GM21529 (cell line): ENCODE results near the gene B3GLCT.
"Not testable (repeated sequence)": the region's sequence is repeated elsewhere in the genome, so short reads cannot be mapped to it uniquely, and the experiment has no call there.

Experiments used
- ATAC-seq: cut with Tn5 transposase; IDR thresholded peaks from one replicate; pipeline ENCODE4 v1.9.1; 2021; ENCODE audit not compliant: unreplicated experiment

The B3GLCT gene

DNA sequence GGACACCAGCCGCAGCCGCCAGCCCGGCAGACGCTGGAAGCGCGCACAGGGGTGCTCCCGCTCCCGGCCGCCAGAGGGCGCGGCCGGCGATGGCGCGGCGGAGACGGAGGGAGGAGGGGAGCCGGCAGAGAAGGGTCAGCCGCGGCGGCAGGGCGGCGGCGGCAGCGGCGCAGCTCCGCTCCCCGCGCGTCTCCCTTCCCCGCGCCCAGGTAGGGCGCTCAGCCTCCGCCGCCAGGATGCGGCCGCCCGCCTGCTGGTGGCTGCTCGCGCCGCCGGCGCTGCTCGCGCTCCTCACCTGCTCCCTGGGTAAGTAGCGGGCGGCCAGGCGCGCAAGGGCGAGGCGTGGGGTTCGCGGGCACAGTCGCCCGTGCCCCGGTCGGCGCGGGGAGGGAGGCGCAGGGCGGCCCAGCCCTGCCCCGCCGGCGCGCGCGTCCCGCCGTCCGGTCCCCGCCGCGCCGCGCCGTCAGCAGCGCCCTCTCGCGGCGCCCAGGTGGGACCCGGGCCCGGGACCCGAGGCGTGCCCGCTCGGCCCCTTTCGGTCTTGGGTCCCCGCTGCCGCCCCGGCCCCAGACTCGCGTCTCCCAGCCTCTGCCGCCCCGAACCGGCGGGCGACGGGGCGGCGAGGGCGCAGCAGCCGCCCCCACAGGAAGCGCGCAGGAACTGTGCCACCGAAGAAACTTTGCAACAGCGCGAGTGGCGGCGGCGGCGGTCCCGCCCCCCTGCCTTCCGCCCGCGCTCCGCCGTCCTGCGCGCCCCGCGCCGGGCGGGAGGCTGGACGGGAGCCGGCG, at the start of gene B3GLCT:
Gene B3GLCT (plus strand): TSS at position 127 of the 788 bp plus-strand sequence. CDS start 110 bp downstream, at position 237.
- peak; percentile 84 for ATAC-seq

DNA sequence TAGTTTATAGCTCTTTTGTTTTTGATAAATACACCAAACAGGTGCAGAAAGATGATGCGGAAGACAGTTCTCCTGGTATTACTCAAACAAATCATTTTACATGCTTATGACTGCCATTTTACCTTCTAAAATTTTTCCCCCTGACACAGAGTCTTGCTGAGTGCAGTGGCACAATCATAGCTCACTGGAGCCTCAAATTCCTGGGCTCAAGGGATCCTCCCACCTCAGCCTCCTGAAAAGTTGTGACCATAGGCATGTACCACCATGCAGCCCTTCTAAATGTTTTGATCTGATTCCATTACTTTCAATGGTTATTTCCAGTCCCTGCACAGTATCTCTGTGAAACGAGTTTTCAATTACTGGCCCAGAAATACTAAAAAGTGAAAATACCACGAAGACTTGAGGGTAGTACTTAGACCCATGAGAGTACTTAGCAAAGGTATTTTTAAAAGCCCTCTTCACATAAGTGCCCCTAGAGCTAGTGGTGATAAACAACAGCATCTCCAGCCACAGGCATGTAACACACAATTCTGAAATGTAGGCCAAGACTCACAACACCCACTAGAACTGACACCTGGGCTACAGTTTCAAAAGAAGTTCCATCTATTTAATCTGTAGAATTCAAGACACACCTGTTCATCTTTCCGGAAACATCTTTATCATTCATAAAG, 49.3 kb upstream of the B3GLCT start:
- no peak for ATAC-seq

DNA sequence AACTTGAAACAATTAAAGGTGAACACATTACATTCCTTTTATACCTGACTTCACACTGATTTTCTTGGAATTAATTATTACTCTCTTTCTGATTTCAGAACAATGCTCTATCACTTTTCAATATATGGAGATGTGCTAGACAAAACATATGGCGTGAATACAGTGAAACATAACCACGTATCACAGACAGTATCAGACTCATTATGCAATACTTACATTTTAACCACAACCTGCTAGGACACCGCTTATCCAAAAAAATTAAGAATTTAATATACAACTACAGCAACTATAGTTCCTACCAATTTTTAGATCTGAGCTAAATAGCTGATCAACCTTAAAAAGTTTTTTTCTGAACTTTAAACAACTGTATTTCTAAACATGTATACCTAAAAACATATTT, 47.9 kb upstream of the B3GLCT start:
- ATAC-seq, result no peak

- no peak for ATAC-seq
Observed at GRCh38 chr13:31154939-31155338, 44.8 kb upstream of the B3GLCT start.

- no peak for ATAC-seq
Observed at GRCh38 chr13:31159306-31159705, 40.5 kb upstream of the B3GLCT start.

DNA sequence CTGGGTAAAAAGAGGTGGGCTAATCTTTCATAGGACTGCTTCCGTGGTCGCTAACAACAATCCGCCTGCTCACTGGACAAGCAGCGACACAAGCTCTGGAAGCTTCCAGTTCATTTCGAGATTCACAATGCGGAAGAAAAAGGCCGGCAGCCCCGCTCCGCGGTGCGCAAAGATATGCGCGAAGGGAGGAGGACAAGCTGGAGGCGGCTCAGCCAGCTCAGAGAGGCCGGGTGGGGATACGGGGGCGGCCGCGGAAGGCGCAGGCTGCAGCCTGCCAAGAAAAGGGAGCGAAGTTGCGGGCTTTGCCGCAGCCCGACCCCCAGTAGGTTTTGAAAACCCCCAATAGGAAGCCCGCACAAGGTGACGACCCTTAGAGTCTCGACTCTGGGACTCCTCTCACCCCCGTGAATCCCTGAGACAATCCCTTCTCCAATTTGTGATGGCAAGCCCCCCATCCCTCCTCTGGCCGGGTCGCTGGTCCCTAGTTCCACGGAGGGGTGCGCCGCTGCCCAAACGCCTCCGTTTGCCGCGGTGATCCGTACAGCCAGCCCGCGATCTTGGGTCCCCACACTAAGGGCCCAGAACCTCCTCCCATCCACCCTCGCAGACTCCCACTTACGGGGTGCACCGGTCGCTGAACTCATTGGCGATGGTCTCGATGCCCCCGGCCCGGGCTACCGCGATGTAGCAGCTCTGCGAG, 38.8 kb upstream of the B3GLCT start:
- peak; percentile 30 for ATAC-seq

DNA sequence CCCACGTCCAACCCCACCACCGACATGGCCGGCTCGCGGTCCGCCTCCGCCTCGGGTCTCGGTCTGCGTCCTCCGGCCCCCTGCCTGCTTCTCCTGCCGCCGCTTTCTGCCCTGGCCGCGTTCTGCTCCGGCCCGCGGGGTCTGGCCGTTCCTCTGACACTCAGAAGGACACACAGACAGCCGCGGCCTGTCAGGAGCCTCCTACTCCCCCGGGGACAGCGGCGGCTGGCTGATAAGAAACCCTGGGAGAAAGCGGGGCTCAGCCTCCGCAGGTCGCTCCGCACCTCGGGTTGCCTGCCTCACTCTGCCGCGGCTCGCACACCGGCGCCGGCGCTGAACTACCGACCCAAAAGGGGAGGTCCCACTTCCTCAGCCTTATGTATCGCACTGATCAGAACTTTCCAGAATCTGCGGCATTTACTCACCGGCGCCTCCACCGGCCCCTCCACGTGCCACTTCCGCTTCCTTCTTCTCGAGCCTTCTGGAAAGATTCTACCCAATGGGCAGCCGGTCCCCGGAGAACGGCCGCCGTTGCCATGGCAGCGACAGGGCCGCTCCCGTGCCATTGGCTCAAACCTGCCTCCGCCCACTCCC, 38.1 kb upstream of the B3GLCT start, which contains the start of gene HSPH1:
Gene HSPH1 (minus strand): TSS at position 348 of the 594 bp plus-strand sequence. CDS start 322 bp downstream, at position 26.
- peak; percentile 83 for ATAC-seq

DNA sequence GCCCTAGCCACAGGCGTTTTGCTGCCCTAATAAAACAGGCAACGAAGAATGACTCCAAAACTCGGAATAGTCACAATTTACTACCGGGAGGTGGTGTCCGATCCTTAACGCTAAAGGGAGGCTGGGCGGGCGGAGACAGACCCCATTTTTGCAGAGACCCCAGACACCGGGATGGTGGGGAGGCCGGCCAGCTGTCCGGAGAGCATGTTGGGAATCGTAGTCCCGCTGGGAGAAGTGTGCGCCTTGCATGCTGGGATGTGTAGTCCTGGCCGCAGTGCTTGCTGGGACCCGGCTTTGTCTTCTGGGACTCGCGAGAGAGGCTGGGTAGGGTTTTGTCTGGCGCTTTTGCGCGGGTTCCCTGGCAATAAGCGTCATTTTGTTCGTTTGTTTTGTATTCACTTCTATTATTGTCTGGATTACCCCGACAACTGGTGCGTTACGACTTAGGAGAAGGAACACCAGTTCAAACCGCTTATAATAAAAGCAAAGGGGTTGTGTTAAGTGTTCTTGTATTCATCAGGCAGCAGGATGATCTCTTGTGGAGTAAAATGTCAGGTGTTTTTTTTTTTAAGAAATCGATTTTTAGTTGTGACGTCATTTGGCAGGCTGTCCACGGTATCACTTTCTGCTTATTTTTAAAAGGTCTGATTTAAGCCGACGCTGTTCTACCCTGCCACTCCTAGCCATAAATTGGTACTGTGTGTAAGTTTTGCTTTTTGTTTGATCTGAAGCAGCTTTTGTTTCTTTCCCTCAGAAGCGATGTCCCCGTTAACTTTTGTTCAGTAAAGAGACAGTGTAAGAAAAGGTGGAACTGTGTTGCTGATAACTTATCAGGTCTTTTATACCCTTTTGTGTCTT, 37.4 kb upstream of the B3GLCT start:
- ATAC-seq, result peak; percentile 80

DNA sequence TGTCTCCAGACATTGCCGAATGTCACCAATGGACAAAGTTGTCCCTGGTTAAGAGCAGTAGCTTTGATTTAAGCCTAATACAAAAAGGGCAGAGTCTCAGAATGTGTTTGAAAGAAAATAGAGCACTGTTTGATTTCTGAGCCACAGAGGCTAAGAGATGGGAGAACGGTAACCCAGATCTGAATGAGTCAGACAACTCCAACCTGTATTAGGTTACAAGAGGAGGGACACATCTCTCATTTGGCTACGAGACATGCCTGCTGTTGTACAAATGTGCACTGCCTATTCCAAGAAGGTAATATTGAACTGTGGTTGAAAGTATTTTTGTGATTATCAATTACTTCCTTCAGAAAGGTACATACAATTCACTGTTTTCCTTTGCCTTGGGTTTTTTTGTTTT, 33.2 kb upstream of the B3GLCT start:
- ATAC-seq, result no peak

GRCh38 chr13:31167490-31167889, 32.3 kb upstream of the B3GLCT start:
- peak; percentile 32 for ATAC-seq

DNA sequence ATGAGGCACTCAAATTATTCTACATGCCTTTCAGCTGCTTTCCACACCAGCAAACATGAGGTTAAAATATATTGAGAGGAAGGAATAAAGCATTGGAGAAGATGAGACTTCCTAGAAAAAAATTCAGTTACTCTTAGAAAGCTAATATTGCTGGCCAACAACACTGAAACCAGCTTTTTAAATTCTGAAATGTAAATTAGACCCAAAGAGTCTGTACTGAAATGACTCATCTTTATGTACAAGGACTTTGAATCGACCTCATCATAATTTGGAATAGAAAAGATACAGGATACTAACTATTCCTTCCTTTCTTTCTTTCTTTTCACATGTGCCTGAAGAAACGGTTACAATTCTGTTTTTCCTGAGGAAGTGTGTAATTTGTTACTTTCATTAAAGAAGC, 31.6 kb upstream of the B3GLCT start:
- ATAC-seq, result peak; percentile 66

DNA sequence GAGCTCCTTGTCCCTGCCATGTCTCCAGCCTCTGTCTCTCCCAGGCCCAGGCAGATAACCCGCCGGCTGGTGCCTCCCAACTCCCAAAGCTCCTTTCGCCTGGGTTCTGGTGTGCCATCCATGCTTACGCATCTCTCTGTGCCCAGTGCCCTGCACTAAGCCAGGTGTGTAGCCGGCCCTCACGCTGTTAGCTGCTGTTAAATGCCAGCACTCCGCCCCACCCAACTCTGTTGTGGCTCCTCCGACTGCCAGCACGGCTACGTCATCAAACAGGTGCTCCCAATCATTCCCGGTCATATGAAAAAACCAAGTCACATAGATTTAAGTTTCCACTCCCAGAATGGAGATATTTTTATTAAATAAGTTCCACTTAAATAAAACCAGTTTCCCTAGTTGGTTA, 31.0 kb upstream of the B3GLCT start:
- ATAC-seq, result no peak

DNA sequence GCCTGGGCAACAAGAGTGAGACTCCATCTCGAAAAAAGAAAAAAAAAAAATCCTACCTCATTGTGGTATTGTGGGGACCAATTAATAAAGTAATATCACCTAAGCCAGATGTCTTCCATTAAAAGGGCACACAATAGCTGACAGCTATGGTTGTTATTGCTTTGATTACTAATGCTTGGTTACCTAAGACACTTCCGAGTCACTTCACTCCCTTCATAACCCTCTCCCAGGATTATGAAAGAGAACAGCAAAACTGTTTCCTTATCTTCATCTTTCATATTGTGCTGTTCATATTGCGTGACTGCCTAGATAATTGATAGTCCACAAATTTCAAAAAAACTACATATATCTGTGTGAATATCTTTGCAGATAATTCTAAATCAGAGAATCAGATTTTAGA, 27.8 kb upstream of the B3GLCT start:
- no peak for ATAC-seq

GRCh38 chr13:31172535-31172934, 27.2 kb upstream of the B3GLCT start:
- no peak for ATAC-seq

DNA sequence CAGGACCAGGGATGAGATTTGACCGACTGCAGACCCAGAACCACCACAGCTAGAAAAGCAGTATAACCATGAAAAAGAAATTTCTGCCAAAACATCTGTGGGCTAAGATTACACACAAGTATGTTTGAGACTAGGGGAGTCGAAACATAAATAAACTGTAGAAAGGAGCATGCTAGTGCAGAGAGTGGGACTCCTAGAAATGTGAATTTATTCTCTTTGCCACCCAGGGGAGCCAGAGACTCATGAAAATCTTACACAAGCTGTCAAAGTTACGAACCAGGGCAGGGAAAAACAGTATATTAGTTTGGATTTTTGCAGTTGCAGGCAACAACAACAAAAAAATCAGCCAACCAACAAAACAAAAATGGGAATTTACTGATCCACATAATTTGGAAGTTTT, 25.8 kb upstream of the B3GLCT start:
- ATAC-seq, result no peak

GRCh38 chr13:31175847-31176532, 23.8 kb upstream of the B3GLCT start:
- ATAC-seq, result no peak

GRCh38 chr13:31177813-31178495, 21.8 kb upstream of the B3GLCT start:
- not testable (repeated sequence) for ATAC-seq

GRCh38 chr13:31179241-31179640, 20.5 kb upstream of the B3GLCT start:
- ATAC-seq, result no peak

- ATAC-seq, result no peak
Observed at GRCh38 chr13:31179754-31180153, 20.0 kb upstream of the B3GLCT start.
